B cell (primary cell): ENCODE data around the gene TMPO. TPM values are rescaled to one million over a fixed set of nuclear protein-coding genes. Genes with fewer than 3 reads are reported as not detected.

Source experiments
- ATAC-seq: fragments of 200-7000 bp; cut with Tn5 transposase; one replicate; pipeline ENCODE4 v1.10.0; 2021; ENCODE audit warnings: low read depth, mild to moderate bottlenecking, moderate number of reproducible peaks, moderate library complexity
- CTCF ChIA-PET: fragments of 350-600 bp; sonication (Branson Sonifier 250); formaldehyde crosslinking; loops from one replicate; lab custom pipeline; 2021; ENCODE audit warnings: antibody characterized with exemption, inconsistent platforms; lab: Charles Lee
- POLR2A ChIA-PET: fragments of 350-600 bp; sonication (Branson Sonifier 250); formaldehyde crosslinking; loops from one replicate; lab custom pipeline; 2021; ENCODE audit warnings: antibody characterized with exemption; lab: Charles Lee
- DNase-seq: peaks from one replicate; pipeline ENCODE4 v3.0.0; 2013
- H2AFZ ChIP-seq: 2 replicates; pipeline ENCODE4 v1.6.1; 2012; ENCODE audit warnings: mild to moderate bottlenecking, low read depth, low read length; ENCODE audit not compliant: insufficient read depth, poor library complexity, severe bottlenecking
- H3K27ac ChIP-seq, 2 donors: 1 replicate in 1 of 2; 2 replicates in 1 of 2; pipeline ENCODE4 v1.5.1; 2012 to 2013; ENCODE audit warnings: low read length in 2 of 2, mild to moderate bottlenecking in 2 of 2, moderate library complexity in 1 of 2
- H3K27me3 ChIP-seq, 4 experiments: fragments of 200-600 bp in 1 of 4; sonication (generic) in 1 of 4; replicated peaks in 1 of 4; 1 replicate in 2 of 4; 2 replicates in 2 of 4; pipeline versions ENCODE4 v1.6.1 to v1.7.0; 2013 to 2016; ENCODE audit warnings: low read length in 3 of 4, mild to moderate bottlenecking in 2 of 4, mixed read lengths in 1 of 4, moderate library complexity in 1 of 4; ENCODE audit not compliant: insufficient read depth in 4 of 4, control insufficient read depth in 3 of 4; ENCODE audit errors: control extremely low read depth in 1 of 4
- H3K36me3 ChIP-seq, 2 experiments: replicated peaks in 1 of 2; 1 replicate in 1 of 2; 2 replicates in 1 of 2; pipeline versions ENCODE4 v1.6.1 to v1.7.1; 2013; ENCODE audit warnings: low read length in 1 of 2; ENCODE audit not compliant: insufficient read depth in 2 of 2, control insufficient read depth in 1 of 2; ENCODE audit errors: control extremely low read depth in 1 of 2, extremely low read depth in 1 of 2
- H3K4me1 ChIP-seq, 2 donors: fragments of 200-600 bp in 1 of 2; sonication (generic) in 1 of 2; 1 replicate in 1 of 2; 2 replicates in 1 of 2; pipeline versions ENCODE4 v1.5.1 to v1.6.1; 2013 to 2017; ENCODE audit warnings: low read length in 2 of 2; ENCODE audit not compliant: control insufficient read depth in 2 of 2, insufficient read depth in 2 of 2
- H3K4me2 ChIP-seq: replicated peaks from 2 replicates; pipeline ENCODE3; 2012; ENCODE audit warnings: mild to moderate bottlenecking, low read depth, low read length; ENCODE audit not compliant: poor library complexity, severe bottlenecking
- H3K4me3 ChIP-seq, 5 experiments: fragments of 200-600 bp in 1 of 5; sonication (generic) in 1 of 5; 1 replicate in 3 of 5; 2 replicates in 2 of 5; pipeline versions ENCODE4 v1.5.1 to v1.7.0; 2011 to 2016; ENCODE audit warnings: low read length in 4 of 5, mild to moderate bottlenecking in 4 of 5, low read depth in 2 of 5, control low read depth in 1 of 5, moderate library complexity in 1 of 5; ENCODE audit not compliant: insufficient read depth in 1 of 5; ENCODE audit errors: control extremely low read depth in 1 of 5, extremely low read depth in 1 of 5
- H3K79me2 ChIP-seq: fragments of 200-600 bp; sonication (generic); one replicate; pipeline ENCODE4 v1.6.0; 2016; ENCODE audit warnings: low read length; ENCODE audit not compliant: control insufficient read depth, insufficient read depth
- H3K9ac ChIP-seq: fragments of 200-600 bp; sonication (generic); 2 replicates; pipeline ENCODE4 v1.6.1; 2017; ENCODE audit warnings: mild to moderate bottlenecking, low read length, moderate library complexity
- H3K9me3 ChIP-seq, 3 donors: one replicate each; pipeline versions ENCODE4 v1.6.1 to v1.7.1; 2013; ENCODE audit warnings: low read length in 2 of 3; ENCODE audit not compliant: control insufficient read depth in 2 of 3, insufficient read depth in 1 of 3; ENCODE audit errors: control extremely low read depth in 1 of 3
- H4K20me1 ChIP-seq: 2 replicates; pipeline ENCODE4 v1.6.0; 2012; ENCODE audit warnings: mild to moderate bottlenecking, low read length; ENCODE audit not compliant: insufficient read depth, control insufficient read depth, poor library complexity, severe bottlenecking
- H3K27ac Mint-ChIP-seq: one replicate; pipeline ENCODE4 v1.8.0; 2021; ENCODE audit warnings: mixed read lengths
- H3K27me3 Mint-ChIP-seq: one replicate; pipeline ENCODE4 v1.8.0; 2021; ENCODE audit warnings: mixed read lengths
- H3K4me1 Mint-ChIP-seq: one replicate; pipeline ENCODE4 v1.8.0; 2021; ENCODE audit warnings: mixed read lengths
- H3K4me3 Mint-ChIP-seq: one replicate; pipeline ENCODE4 v1.8.0; 2021; ENCODE audit warnings: mixed read lengths
- H3K9me3 Mint-ChIP-seq: one replicate; pipeline ENCODE4 v1.8.0; 2022; ENCODE audit warnings: mixed read lengths; ENCODE audit not compliant: insufficient read depth
- CTCF ChIP-seq: fragments of 200-600 bp; IDR thresholded peaks from one replicate; pipeline ENCODE4 v1.8.0; 2022; ENCODE audit warnings: antibody characterized with exemption, mild to moderate bottlenecking
- EZH2 ChIP-seq: IDR thresholded peaks from 2 replicates; pipeline ENCODE4 v1.6.1; 2012; ENCODE audit warnings: borderline replicate concordance, low read depth, mild to moderate bottlenecking, moderate library complexity, low read length; ENCODE audit not compliant: insufficient read depth, poor library complexity, severe bottlenecking
- WGBS: methylation state at CpG from one replicate; pipeline ENCODE4 v1.1.5; 2013; ENCODE audit warnings: missing lambda C conversion rate; ENCODE audit not compliant: insufficient coverage; 5-methylcytosine and 5-hydroxymethylcytosine counted together
- intact Hi-C: fragments of 100-400 bp; cut with micrococcal nuclease; formaldehyde crosslinking; loops from one replicate; pipeline ENCODE4 v1.10.0; 2022
- polyA plus RNA-seq: library from polyadenylated mRNA; depleted of rRNA; stranded (reverse); fragments of >200 nt; gene quantifications from 2 replicates; pipeline ENCODE4 v1.2.3, GENCODE V29; 2012
- total RNA-seq, 2 donors: library from RNA; stranded (reverse); fragments of 120-200 nt in 1 of 2; gene quantifications; 1 replicate in 1 of 2; 2 replicates in 1 of 2; pipeline versions ENCODE4 v1.2.3 to v1.2.4, GENCODE V29; 2013 to 2022

Gene TMPO
- total and polyA plus RNA-seq, 2 donors (not counting 1 experiment from before 2014, with no cell fraction given) = 41.8 to 187 TPM

GRCh38 chr12:98559666-98560065 lies 44.3 kb downstream of the TMPO start:
- POLR2A ChIA-PET = no interaction called here

GRCh38 chr12:98561846-98562245 lies 46.5 kb downstream of the TMPO start:
- Mint-ChIP-seq H3K4me1 (peaks cover 3% of the 10 kb centered on the region), H3K4me3 (no peak overlapping the region), H3K27ac (no peak overlapping the region), H3K27me3 (no peaks in the 10 kb centered on the region), H3K9me3 (no peaks in the 10 kb centered on the region)
- no peak for TF ChIP-seq EZH2
- no peak for TF ChIP-seq CTCF
- WGBS = no CpG with 5 or more reads among the region's 3 CpGs
- ChIA-PET CTCF (interaction anchor here (0.6 to 2.7 kb wide), 2 partner anchors 60 to 92 kb away, joined by 3 to 10 read pairs; no protein-coding TSS in a partner anchor), POLR2A (interaction anchor here (0.6 kb wide), 1 partner anchor 31 kb away, joined by 4 read pairs; no protein-coding TSS in a partner anchor)
- Histone ChIP-seq H3K4me1 (no peaks in the 10 kb centered on the region), H2AFZ (no peak overlapping the region), H3K27me3 (no peaks in the 10 kb centered on the region), H3K9me3 (peaks cover 0 to 3% (median 0%) of the 10 kb centered on the region in 3 donors), H3K27ac (no peak overlapping the region), H3K4me3 (no peak overlapping the region), H3K4me2 (no peak overlapping the region), H3K79me2 (no peaks in the 10 kb centered on the region), H3K36me3 (no peaks in the 10 kb centered on the region), H4K20me1 (no peaks in the 10 kb centered on the region), H3K9ac (no peak overlapping the region)
- DNase-seq = no peak
- intact Hi-C loops = no loop called here
- no peak for ATAC-seq

More at GRCh38 chr12:98559666-98560065, 44.3 kb downstream of the TMPO start:
- CTCF ChIA-PET = no interaction called here
- no peak overlapping the region for H3K4me3 ChIP-seq
- Mint-ChIP-seq H3K4me1 (no peaks in the 10 kb centered on the region), H3K4me3 (no peak overlapping the region), H3K9me3 (no peaks in the 10 kb centered on the region), H3K27ac (no peak overlapping the region), H3K27me3 (no peaks in the 10 kb centered on the region)
- H3K36me3 ChIP-seq = no peaks in the 10 kb centered on the region
- DNase-seq (no peak), ATAC-seq (no peak)
- no peaks in the 10 kb centered on the region for H4K20me1 ChIP-seq
- intact Hi-C loops = no loop called here
- H3K4me1 ChIP-seq = no peaks in the 10 kb centered on the region
- H3K79me2 ChIP-seq = no peaks in the 10 kb centered on the region
- no peak for TF ChIP-seq CTCF
- no peak for TF ChIP-seq EZH2
- H2AFZ ChIP-seq = no peak overlapping the region
- no peak overlapping the region for H3K4me2 ChIP-seq
- H3K9me3 ChIP-seq = peaks cover 0 to 3% (median 0%) of the 10 kb centered on the region in 3 donors
- no peak overlapping the region for H3K27ac ChIP-seq
- no peaks in the 10 kb centered on the region for H3K27me3 ChIP-seq
- no CpG with 5 or more reads among the region's 1 CpG for WGBS
- no peak overlapping the region for H3K9ac ChIP-seq
